Uterus (tissue), 2 donors: ENCODE data around the gene ANKIB1.

Experiments
- CTCF ChIP-seq, 4 experiments: fragments of 200-600 bp in 2 of 4; fragments of 450-650 bp in 2 of 4; sonication (generic) in 2 of 4; IDR thresholded peaks; one replicate each; pipeline ENCODE4 v1.5.1; 2016 to 2019; ENCODE audit warnings: antibody characterized with exemption in 4 of 4, mild to moderate bottlenecking in 2 of 4, moderate library complexity in 1 of 4
- POLR2A ChIP-seq, 2 donors: fragments of 450-650 bp; IDR thresholded peaks; one replicate each; pipeline ENCODE4 v1.6.1; 2016; ENCODE audit warnings: antibody characterized with exemption in 2 of 2, mild to moderate bottlenecking in 1 of 2, moderate library complexity in 1 of 2

- TF ChIP-seq CTCF (IDR thresholded peaks at IDR 0.05): no peak
- no peak for TF ChIP-seq POLR2A (IDR thresholded peaks at IDR 0.05)
Measured at GRCh38 chr7:92313055-92313454, 67.3 kb downstream of the ANKIB1 start.
